ENCODE data around the gene RPS6KA6.

DNA sequence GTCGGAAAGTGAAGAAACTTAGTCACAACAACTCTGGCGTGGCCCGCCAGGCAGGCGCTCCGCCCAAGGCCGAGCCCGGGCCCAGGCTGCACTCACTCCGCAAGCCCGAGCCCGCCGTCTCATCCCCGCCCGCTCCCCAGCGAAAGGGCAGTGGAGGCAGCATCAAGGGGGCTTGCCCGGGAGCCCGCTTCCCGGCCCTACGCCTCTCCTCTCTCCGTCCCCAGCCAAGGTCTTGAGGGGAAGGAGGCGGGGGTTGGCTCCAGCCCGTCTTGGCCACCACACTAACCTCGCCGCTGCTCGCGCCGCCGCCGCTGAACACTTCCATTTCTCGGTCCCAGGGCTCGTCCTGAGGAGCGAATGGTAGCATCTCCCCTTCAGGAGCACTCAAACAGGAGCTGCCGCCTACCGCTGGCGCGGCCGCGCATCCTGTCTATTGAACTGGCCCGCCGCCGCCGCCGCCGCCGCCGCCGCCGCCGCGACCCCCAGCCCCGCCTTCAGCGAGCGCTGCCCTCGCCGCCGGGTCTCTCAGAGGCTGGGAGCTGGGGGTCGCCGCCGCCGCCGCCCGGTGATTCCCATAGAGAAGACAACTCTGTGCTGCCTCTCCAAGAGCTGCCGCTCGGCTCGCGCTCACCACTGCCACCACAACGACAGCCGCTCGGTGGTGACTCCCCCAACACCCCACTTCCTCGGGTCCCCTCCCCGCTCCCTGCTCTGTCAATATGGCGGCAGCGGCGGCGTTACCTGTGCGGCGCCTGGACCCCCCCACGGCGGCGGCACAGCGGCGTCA lies at the start of gene RPS6KA6:
- TF ChIP-seq POLR2A (IDR thresholded peaks at IDR 0.05; ENCODE audit: low read length) (no peak), GATA1 (IDR thresholded peaks at IDR 0.05; ENCODE audit: low read depth, low read length) (no peak)
